ENCODE measurements around the gene COL19A1. TPM values are rescaled to one million over a fixed set of nuclear protein-coding genes. Genes with fewer than 3 reads are reported as not detected.
A peak's percentile ranks its signal among the peaks of the same experiment; 100 is the strongest.

The COL19A1 gene
- polyA plus RNA-seq, 1 donor (not counting 4 experiments of a cell fraction or from before 2014, with no cell fraction given), result not detected

DNA sequence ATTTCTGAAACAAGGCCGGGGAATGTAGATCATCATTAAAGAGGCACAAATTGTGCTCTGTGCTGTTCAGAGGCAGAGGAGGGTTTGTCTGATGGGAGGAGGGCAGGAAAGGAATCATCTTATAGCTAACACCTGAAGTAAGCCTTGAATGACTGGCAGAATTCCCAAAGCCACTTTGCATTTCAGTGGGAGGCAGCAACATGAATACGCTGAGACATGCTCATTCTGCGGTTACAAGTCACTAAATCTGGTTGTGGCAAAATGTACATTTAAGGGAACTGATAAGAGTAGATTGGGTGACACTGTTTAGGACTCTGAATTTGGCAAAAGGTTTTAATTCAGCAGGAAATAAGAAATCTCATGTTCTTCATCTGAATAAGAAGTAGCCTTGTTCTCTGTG lies 4.4 kb upstream of the COL19A1 start:
- peak overlapping the region; percentile 37 for H3K4me2 ChIP-seq (ENCODE audit: control insufficient read depth, extremely low read depth, insufficient read depth, low read depth, low read length)
- no peak overlapping the region for H3K4me3 ChIP-seq (ENCODE audit: control insufficient read depth in 2 of 3, extremely low read depth in 1 of 3, insufficient read depth in 2 of 3, low read depth in 1 of 3, low read length in 3 of 3)
- H3K9ac ChIP-seq (ENCODE audit: control insufficient read depth, extremely low read depth, insufficient read depth, low read length), result no peak overlapping the region
- H3K9me3 ChIP-seq (ENCODE audit: control insufficient read depth, low read depth, low read length), result no peaks in the 10 kb centered on the region
- no peaks in the 10 kb centered on the region for H3K36me3 ChIP-seq (ENCODE audit: control insufficient read depth in 2 of 2, extremely low read depth in 1 of 2, insufficient read depth in 2 of 2, low read length in 2 of 2)
- H3K27ac ChIP-seq (ENCODE audit: control insufficient read depth, insufficient read depth, low read length), result no peak overlapping the region
- H2AFZ ChIP-seq (ENCODE audit: control insufficient read depth, low read length), result no peak overlapping the region
- peaks cover 15% of the 10 kb centered on the region for H3K4me1 ChIP-seq (ENCODE audit: control insufficient read depth, extremely low read depth, insufficient read depth, low read length)
- no peaks in the 10 kb centered on the region for H3K9me1 ChIP-seq (ENCODE audit: control insufficient read depth, extremely low read depth, insufficient read depth, low read length)
- H3K79me2 ChIP-seq (ENCODE audit: control insufficient read depth, insufficient read depth, low read length), result no peaks in the 10 kb centered on the region
- H3K27me3 ChIP-seq (ENCODE audit: control insufficient read depth, extremely low read depth, insufficient read depth, low read length), result peaks cover 13% of the 10 kb centered on the region
- TF ChIP-seq, protein P1, sequence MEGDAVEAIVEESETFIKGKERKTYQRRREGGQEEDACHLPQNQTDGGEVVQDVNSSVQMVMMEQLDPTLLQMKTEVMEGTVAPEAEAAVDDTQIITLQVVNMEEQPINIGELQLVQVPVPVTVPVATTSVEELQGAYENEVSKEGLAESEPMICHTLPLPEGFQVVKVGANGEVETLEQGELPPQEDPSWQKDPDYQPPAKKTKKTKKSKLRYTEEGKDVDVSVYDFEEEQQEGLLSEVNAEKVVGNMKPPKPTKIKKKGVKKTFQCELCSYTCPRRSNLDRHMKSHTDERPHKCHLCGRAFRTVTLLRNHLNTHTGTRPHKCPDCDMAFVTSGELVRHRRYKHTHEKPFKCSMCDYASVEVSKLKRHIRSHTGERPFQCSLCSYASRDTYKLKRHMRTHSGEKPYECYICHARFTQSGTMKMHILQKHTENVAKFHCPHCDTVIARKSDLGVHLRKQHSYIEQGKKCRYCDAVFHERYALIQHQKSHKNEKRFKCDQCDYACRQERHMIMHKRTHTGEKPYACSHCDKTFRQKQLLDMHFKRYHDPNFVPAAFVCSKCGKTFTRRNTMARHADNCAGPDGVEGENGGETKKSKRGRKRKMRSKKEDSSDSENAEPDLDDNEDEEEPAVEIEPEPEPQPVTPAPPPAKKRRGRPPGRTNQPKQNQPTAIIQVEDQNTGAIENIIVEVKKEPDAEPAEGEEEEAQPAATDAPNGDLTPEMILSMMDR (optimal IDR thresholded peaks at IDR 0.05 in 1 of 3, IDR thresholded peaks at IDR 0.05 in 1 of 3, conservative IDR thresholded peaks at IDR 0.05 in 1 of 3; ENCODE audit: extremely low read depth in 1 of 3, insufficient read depth in 2 of 3, low read length in 3 of 3), result no peak
- TF ChIP-seq EZH2 (IDR thresholded peaks at IDR 0.05; ENCODE audit: low read length), result no peak
- no peaks in the 10 kb centered on the region for H4K20me1 ChIP-seq (ENCODE audit: control insufficient read depth, extremely low read depth, insufficient read depth, low read length)
- FAIRE-seq, result peak; percentile 97
- peak; percentile 68 for DNase-seq (ENCODE audit: low read depth, low spot score)
- dilution Hi-C loops (cut with MboI; ENCODE audit: extremely low pct_ligation_motif_present, low sequenced_read_pairs), result no loop called here

DNA sequence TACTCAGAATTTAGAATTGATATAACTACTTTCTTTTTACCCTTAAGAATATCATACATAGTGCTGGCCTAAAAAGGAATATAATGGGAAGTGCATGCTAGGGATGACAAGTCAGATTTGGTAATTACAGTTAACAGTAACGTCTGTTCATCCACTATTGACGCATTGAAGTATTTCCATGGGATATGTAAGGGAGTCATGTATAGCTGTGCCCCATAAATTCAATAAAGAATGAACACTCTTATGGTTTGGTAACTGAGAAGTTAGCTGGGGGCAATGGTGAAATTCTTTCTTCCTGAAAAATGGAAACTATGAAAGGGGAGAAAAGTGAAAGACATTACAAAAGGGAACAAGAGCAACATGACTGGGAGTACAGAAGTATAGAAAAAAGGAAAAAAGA lies 2.6 kb upstream of the COL19A1 start:
- no peak overlapping the region for H3K4me3 ChIP-seq (ENCODE audit: control insufficient read depth in 2 of 3, extremely low read depth in 1 of 3, insufficient read depth in 2 of 3, low read depth in 1 of 3, low read length in 3 of 3)
- no peak for TF ChIP-seq EZH2 (IDR thresholded peaks at IDR 0.05; ENCODE audit: low read length)
- TF ChIP-seq, protein P1 (optimal IDR thresholded peaks at IDR 0.05 in 1 of 3, IDR thresholded peaks at IDR 0.05 in 1 of 3, conservative IDR thresholded peaks at IDR 0.05 in 1 of 3; ENCODE audit: extremely low read depth in 1 of 3, insufficient read depth in 2 of 3, low read length in 3 of 3), result no peak
- H3K4me2 ChIP-seq (ENCODE audit: control insufficient read depth, extremely low read depth, insufficient read depth, low read depth, low read length), result no peak overlapping the region
- FAIRE-seq, result no peak
- peaks cover 19% of the 10 kb centered on the region for H3K4me1 ChIP-seq (ENCODE audit: control insufficient read depth, extremely low read depth, insufficient read depth, low read length)
- DNase-seq (ENCODE audit: low read depth, low spot score), result no peak
- no peaks in the 10 kb centered on the region for H3K9me1 ChIP-seq (ENCODE audit: control insufficient read depth, extremely low read depth, insufficient read depth, low read length)
- H4K20me1 ChIP-seq (ENCODE audit: control insufficient read depth, extremely low read depth, insufficient read depth, low read length), result no peaks in the 10 kb centered on the region
- no peak overlapping the region for H3K9ac ChIP-seq (ENCODE audit: control insufficient read depth, extremely low read depth, insufficient read depth, low read length)
- no peaks in the 10 kb centered on the region for H3K79me2 ChIP-seq (ENCODE audit: control insufficient read depth, insufficient read depth, low read length)
- H3K36me3 ChIP-seq (ENCODE audit: control insufficient read depth in 2 of 2, extremely low read depth in 1 of 2, insufficient read depth in 2 of 2, low read length in 2 of 2), result no peaks in the 10 kb centered on the region
- H2AFZ ChIP-seq (ENCODE audit: control insufficient read depth, low read length), result no peak overlapping the region
- dilution Hi-C loops (cut with MboI; ENCODE audit: extremely low pct_ligation_motif_present, low sequenced_read_pairs), result no loop called here
- H3K27me3 ChIP-seq (ENCODE audit: control insufficient read depth, extremely low read depth, insufficient read depth, low read length), result peaks cover 30% of the 10 kb centered on the region
- H3K27ac ChIP-seq (ENCODE audit: control insufficient read depth, insufficient read depth, low read length), result no peak overlapping the region
- H3K9me3 ChIP-seq (ENCODE audit: control insufficient read depth, low read depth, low read length), result no peaks in the 10 kb centered on the region

Data from keratinocyte (primary cell).